Medulla oblongata (tissue), 1 donor: ENCODE data around the gene TMC5.
"Not testable (repeated sequence)": the region's sequence is repeated elsewhere in the genome, so short reads cannot be mapped to it uniquely, and the experiment has no call there.

Experiments used
- DNase-seq: peaks from one replicate; pipeline ENCODE4 v3.0.0-alpha.2; 2015; ENCODE audit errors: extremely low spot score

TMC5 gene, protein sequence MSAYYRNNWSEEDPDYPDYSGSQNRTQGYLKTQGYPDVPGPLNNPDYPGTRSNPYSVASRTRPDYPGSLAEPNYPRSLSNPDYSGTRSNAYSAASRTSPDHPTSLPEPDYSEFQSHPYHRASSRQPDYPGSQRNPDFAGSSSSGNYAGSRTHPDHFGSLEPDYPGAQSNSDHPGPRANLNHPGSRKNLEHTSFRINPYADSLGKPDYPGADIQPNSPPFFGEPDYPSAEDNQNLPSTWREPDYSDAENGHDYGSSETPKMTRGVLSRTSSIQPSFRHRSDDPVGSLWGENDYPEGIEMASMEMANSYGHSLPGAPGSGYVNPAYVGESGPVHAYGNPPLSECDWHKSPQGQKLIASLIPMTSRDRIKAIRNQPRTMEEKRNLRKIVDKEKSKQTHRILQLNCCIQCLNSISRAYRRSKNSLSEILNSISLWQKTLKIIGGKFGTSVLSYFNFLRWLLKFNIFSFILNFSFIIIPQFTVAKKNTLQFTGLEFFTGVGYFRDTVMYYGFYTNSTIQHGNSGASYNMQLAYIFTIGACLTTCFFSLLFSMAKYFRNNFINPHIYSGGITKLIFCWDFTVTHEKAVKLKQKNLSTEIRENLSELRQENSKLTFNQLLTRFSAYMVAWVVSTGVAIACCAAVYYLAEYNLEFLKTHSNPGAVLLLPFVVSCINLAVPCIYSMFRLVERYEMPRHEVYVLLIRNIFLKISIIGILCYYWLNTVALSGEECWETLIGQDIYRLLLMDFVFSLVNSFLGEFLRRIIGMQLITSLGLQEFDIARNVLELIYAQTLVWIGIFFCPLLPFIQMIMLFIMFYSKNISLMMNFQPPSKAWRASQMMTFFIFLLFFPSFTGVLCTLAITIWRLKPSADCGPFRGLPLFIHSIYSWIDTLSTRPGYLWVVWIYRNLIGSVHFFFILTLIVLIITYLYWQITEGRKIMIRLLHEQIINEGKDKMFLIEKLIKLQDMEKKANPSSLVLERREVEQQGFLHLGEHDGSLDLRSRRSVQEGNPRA

DNA sequence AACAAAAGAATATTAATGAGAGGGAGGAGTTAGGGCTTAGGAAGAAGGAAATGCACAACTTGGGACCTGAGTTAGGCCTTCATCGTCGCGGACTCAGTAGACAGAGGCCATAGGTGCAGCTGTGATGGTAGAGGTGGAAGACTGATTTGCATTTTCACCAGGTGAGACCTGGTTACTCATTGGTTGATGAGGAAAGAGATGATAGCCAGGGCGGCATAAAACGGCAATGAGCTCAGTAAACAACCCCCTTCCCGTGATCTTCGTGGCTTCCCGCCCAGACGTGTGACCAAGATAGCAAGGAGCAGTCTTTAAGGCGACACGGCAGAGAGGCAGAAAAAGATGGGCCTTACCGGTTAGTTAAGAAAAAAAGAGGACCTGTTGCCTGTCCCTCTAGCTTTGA, at the start of gene TMC5:
Gene TMC5 (plus strand): TSS at position 244 of the 400 bp plus-strand sequence. CDS start 22,156 bp downstream, outside the sequence.
- DNase-seq: no peak

DNA sequence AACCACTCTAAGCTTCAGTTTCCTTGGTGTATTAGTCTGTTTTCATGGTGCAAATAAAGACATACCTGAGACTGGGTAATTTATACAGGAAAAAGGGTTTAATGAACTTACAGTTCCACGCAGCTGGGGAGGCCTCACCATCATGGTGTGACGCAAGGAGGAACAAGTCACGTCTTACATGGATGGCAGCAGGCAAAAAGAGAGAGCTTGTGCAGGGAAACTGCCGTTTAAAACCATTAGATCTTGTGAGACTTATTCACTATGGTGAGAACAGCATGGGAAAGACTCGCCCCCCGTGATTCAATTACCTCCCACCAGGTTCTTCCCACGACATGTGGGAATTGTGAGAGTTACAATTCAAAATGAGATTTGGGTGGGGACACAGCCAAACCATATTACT, 45.1 kb upstream of the TMC5 start:
- not testable (repeated sequence) for DNase-seq

DNA sequence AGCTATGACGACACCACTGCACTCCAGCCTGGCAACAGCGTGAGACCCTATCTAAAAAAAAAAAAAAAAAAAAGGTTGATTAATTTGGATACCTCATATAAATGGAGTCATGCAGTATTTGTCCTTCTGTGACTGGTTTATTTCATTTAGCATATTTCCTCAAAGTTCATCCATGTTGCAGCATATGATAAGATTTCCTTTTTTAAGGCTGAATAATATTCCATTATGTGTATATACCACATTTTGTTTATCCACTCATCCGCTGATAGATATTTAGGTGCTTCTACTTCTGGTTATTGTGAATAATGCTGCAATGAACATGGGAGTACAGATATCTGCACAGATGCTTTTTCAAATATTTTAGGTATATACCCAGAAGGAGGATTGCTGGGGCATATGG, 43.3 kb upstream of the TMC5 start:
- no peak for DNase-seq

DNA sequence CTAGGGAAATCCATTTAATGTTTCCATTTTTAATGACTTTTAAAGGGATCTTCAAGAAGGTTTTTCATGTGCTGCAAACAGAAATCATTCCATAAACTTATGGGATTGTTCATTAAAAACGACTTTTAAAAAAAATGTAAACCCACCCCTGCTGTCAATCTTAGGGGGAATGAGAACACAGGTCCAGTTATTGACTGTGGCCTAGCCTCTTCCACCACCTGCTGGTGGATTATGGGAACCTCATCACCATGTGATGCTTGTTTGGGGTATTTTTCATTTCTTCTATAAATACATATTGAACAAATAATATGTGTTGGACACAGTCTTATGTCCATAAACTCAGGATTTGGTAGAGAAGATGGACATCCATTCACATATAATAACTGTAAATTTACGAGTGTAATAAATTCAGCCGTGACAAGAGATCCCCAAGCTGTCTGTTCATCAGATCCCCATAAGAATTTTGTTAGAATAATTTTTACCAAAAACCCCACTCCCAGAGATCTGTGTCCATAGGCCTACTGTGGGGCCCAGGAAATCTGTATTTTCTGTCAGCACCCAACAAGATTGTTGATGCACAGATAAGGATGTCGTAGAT, 42.0 kb upstream of the TMC5 start:
- DNase-seq: peak; percentile 75

DNA sequence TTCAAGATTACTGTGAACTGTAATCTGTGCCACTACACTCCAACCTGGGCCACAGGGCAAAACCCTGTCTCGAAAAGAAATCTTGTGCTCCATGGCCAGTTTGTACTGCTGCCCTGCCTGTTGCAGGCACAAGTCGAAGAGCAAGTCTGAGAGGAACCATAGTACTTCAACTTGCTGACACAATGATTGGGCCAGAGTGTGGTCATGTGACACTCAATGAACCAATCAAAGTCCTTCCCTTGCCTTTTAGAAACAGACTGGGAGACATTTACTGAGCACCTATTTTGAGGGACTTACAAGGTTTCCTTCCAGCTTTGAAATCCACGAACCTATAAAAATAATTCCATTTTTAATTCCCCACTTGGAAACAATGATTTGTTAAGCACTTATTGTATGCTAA, 39.8 kb upstream of the TMC5 start:
- DNase-seq: no peak

DNA sequence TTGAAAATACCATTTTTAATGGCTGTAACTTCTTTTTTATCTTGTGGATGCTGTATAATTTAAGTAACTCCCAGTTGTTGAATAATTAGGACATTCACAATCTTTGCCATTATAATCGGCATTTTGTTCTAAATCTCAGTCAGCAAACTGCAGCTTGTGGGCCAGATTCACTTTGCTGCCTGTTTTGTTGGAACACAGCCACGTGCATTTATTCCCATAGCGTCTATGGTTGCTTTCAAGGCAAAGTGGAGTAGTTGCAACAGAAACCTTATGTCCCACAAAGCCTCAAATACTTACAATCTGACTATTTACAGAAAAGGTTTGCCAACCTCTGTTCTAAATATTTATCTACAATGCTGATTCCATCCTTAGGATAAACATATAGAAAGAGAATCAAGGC, 39.2 kb upstream of the TMC5 start:
- no peak for DNase-seq

DNA sequence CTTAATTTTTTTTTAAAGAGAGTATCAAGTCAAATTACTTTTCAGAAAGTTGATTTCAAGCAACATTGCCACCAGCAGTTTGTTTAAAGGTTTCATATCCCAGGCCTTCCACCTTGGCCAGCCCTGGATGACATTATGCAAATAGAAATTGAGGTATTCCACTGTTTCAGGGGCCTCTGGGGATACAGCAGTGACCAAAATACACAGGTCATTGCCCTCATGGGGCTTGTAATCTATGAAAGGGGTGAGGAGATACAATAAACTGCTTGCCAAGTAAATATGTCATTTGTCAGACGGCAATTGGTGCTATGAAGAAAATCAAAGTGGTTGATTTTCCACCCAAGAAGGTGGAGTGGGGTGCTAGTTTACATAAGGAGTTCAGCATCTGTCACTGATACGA, 37.8 kb upstream of the TMC5 start:
- no peak for DNase-seq

DNA sequence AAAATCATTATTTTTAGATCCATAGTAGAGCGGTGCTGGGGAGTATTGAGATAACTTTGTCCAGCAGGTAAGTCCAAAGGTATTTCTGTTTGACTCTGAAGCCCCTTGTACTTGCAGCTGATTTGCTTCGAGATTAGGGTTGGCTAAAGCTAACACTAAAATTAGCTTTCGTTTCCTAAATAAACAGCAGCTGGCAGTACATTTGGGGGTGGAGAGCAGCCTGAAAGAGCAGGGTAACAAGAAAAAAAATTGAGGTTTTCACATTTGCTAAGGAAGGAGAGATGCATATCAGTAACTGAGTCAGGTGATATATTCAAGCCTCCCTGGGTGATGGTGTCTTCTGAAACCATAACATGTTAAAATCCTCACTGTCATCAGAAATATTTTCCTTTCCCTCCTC, 37.4 kb upstream of the TMC5 start:
- DNase-seq: no peak

DNA sequence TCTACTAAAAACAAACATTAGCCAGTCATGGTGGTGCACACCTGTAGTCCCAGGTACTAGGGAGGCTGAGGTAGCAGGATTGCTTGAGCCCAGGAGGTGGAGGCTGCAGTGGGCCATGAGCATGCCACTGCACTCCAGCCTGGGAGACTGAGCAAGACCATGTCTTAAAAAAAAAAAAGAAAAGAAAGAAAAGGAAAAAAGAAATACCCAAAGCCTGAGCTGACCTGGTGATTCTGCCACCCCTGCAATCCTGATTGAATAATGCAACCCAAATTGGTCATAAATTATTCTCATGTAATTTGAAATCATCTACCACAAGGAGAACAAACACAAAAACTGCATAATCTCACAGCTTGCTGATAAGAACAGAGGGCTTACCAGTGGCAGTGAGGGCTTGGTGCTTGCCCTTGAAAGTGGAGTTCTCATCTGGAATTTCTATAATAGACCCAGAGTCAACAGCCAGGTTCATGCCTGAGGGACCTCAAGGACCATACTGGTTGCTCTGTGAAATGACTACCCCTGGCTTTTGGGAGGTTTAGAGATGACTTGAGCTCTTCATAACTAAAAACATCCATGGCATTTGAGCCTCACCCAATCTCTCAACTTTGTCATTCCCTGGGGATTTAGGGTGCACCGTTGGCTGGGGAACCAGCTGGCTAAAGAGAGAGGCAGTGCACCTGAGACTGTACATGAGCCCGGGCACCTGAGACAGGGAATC, 35.4 kb upstream of the TMC5 start:
- no peak for DNase-seq

DNA sequence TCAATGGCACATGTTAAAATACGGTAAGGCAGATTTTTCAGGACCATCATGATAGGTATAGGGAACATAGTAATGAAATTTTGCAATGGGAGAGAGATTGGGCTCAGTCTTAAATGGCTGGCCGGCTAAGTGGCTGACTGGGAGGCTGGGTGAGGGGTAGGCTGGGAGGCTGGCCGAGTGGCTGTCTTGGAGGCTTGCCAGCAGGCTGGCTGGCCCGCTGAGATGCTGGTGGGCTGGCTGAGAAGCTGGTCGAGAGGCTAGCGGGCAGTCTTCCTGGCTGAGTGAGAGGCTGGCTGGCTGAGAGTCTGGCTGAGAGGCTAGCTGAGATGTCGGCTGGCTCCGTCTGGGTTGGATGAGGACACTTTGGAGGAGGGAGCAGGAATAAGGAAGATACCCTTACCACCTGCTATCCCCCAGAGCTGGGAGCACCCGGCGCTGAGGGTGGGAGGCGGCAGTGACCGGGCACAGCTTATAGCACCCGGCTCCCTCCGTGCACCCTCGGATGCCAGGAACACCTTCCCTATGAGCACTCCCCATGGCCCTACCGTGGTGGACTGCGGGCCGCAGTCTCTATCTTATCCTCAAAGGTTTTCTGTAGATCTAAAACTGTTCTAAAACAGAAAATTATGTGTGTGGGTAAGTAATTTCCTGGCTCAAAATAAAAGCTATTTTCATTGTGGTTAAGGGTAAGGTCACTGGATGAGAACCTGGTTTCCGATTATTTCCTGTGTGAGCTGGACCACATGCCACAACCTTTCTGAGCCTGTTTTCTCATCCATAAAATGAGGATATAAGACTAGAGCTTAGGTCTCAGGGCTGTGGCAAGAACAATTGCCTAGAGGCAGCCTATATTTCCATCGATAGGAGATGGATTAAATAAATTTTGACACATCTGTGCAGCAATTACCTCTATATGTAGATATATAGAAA, 34.5 kb upstream of the TMC5 start:
- DNase-seq: peak; percentile 12

DNA sequence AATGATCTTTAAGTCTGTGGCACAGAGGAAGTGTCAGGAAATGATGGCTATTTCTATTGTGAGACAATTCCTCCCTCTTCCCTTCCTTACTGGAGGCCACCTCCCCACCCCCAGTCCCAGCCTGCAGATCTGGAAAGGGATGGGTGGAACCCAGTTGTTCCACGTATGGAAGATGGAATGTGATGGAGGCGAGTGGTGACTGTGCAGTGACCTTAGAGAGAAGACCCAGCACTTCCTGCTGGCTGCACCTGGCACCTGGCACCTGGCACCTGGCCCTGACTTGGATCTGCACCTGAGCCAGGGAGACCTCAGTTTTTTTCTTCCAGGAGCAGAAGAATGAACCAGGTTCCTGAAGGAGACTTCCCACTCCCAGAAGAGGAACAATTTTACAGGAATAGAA, 33.0 kb upstream of the TMC5 start:
- no peak for DNase-seq

DNA sequence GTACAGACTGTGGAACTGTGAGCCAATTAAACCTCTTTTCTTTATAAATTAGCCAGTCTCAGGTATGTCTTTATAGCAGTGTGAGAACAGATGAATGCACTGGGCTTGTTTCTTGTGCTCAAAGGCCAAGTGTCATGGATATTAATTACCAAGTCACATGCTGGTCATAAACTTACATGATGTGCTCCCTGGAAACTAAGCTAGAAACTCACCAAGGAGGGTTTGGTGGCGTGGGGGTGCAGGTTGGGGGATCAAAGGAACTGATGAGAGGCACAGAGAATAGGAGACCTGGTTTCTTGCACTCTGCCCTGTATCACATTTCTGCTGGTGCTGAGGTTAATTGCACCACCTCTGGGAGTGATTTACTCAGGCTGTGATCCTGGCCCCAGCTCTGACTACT, 31.2 kb upstream of the TMC5 start:
- no peak for DNase-seq

DNA sequence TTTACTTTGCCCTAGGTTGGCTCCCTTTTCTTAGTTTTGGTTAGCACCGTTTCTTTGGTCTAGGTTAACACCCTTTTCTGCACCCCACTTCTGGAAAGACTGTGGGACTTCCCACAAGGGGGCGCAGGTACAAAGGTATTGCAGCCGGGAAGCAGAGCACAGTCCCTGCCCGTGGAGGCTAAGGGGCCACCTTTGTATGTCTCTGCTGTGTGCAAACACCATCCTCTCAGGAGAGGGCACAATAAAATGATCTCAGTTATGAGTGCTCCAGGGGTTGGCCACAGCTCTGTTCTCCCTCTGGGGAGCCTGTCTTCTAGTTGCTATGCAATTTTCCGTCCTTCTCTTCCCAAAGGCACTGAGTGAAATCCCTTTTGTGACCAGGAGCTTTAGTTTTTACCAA, 28.4 kb upstream of the TMC5 start:
- no peak for DNase-seq

DNA sequence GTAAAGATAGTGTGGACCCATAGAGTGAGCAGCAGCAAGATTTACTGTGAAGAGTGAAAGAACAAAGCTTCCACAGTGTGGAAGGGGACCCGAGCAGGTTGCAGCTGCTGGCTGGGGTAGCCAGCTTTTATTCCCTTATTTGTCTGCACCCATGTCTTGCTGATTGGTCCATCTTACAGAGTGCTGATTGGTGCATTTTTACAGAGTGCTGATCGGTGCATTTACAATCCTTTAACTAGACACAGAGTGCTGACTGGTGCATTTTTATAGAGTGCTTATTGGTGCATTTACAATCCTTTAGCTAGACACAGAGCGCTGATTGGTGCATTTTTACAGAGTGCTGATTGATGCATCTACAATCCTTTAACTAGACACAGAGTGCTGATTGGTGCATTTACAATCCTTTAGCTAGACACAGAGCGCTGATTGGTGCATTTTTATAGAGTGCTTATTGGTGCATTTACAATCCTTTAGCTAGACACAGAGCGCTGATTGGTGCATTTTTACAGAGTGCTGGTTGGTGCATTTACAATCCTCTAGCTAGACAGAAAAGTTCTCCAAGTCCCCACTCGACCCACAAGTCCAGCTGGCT, 26.4 kb upstream of the TMC5 start:
- DNase-seq: not testable (repeated sequence)

DNA sequence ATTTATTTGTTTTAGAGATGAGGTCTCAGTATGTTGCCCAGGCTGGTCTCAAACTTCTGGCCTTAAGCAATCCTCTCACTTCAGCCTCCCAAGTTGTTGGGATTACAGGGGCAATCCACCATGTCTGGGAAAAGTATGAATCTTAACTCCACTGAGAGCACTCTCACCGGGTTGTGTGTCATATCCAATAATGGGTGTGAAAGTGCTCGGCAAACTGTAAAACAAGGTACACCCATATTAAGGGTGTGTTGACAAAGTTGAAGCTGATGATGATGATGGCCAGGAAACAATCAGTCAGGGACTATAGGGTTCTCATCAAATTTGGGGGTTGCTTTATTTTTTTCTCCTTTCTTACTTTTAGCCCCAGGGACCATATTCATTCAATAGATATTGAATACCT, 25.3 kb upstream of the TMC5 start:
- DNase-seq: no peak

DNA sequence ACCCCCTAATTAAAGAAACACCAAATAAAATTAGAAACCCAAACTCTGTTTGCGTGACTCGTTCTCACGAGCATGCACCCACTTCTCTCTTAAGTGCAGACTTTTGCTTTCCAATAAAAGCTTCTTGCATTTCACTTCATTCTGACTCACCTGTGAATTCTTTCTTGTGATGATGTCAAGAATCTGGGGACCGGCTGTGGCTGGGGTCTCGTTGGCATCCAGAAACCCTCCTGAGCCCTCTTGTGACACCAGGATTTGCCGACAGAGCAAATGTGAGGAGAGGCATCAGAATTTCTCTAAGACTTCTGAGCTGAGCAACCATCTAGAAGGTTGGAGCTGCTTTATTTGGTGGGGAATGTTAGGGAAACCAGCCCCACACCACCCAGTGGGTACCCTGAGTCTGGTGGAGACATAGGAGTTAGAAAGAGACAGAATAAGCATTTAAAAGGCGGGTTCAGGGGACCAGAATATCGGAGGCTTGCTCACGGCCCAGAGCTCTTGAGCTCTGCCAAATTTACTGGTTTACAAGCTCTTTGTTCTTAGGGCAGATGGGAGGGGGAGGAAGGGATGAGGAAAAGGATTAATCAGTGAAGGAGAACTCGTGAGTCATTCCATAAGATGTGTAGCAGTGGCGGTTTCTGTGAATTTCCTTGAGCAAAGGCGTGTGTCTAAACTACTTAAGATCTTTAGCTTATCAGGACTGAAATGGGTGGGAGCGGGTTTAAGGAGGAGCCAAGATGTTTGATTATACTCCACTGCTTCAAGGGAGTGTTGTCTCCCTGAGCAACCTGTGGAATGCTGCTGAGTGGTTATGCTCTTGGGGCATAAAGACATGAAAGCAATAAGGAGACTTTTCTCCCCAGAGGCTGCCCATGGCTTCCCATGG, 24.2 kb upstream of the TMC5 start:
- no peak for DNase-seq

DNA sequence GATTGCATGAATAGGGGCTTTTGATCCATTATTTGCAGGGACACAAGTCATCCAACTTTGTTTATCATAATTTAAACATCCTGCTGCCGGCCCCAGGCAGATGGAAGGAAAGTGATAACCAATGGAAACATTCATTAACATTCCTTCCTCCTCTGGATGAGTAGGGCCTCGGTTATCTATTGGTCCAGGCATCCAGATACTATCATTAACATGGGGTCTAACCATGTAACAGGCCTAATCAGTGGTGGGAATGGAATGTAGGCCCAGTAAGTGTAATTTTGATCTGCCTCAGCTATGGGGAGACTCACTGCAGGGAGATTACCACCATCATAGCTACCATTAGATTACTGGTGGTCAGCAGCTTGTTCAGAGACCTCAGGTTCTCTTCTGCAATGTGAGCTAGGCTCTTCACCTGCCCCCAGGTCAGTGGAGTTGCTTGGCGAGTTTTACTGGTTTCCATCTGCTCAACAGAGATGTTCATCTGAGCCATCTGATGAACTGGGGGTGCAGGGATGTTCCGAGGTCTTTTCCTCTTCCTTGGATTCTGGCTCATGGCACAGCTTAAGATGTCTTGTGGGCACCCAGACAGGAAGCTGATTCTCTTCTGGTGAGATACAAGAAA, 21.9 kb upstream of the TMC5 start:
- DNase-seq: not testable (repeated sequence)

DNA sequence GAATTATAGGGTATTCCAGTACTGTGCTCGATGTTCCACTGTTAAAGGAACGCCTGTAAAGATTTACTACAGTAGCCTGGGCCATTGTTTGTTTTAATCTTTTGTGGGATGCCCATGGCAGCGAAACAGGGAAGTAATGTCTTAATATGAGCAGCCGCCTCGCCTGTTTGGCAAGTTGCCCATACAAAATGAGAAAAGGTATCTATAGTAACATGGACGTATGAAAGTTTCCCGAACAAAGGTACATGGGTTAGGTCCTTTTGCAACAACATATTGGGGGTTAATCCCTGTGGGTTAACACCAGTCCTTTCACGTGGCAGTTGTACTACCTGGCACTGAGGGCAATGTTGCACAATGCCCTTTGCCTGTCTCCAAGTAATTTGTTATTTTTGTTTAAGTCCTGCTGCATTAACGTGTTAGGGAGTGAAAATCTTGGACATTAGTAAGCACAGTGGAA, 21.1 kb upstream of the TMC5 start:
- DNase-seq: no peak

DNA sequence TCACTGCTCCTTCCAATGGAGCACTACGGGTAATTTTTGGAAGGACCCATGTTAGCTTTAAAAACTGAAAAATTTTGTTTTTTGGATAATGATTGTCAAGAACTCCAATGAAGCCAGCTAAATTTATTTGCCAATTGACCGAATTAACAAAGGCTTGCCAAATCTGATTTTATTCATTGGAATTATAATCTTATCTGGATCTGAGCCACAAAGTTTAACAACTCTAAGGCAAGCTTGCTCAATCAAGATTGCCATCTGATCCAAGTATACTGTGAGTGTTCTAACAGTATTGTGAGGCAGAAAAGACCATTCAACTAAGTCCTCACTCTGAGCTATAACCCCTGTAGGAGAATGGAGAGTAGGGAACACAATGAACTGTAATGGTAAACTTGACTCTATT, 20.3 kb upstream of the TMC5 start:
- DNase-seq: not testable (repeated sequence)
